MG63 (cell line): ENCODE results near the gene MAGI3. TPM values are rescaled to one million over a fixed set of nuclear protein-coding genes. Genes with fewer than 3 reads are reported as not detected.
"Not testable (repeated sequence)": the region's sequence is repeated elsewhere in the genome, so short reads cannot be mapped to it uniquely, and the experiment has no call there.

Experiments
- DNase-seq: peaks from one replicate; pipeline ENCODE4 v3.0.0-alpha.2; 2020
- H3K27me3 ChIP-seq: fragments of 250-450 bp; sonication (Bioruptor Pico); 2 replicates; pipeline ENCODE4 v1.5.1; 2020; ENCODE audit warnings: mild to moderate bottlenecking, moderate library complexity
- H3K36me3 ChIP-seq: fragments of 250-450 bp; sonication (Bioruptor Pico); 2 replicates; pipeline ENCODE4 v1.5.1; 2020; ENCODE audit warnings: mild to moderate bottlenecking, moderate library complexity
- H3K4me3 ChIP-seq: fragments of 250-450 bp; sonication (Bioruptor Pico); 2 replicates; pipeline ENCODE4 v1.5.1; 2020; ENCODE audit warnings: mild to moderate bottlenecking, moderate library complexity
- H3K9me3 ChIP-seq: fragments of 250-450 bp; sonication (Bioruptor Pico); 2 replicates; pipeline ENCODE4 v1.5.1; 2020; ENCODE audit warnings: mild to moderate bottlenecking, moderate library complexity
- total RNA-seq: library from RNA; depleted of rRNA; stranded (reverse); fragments of >200 nt; shearing (Covaris generic); gene quantifications from 2 replicates; pipeline ENCODE4 v1.2.3, GENCODE V29; 2014; ENCODE audit warnings: low replicate concordance

The MAGI3 gene
- total RNA-seq, 1 experiment from 2014 or later = 8.3 TPM

DNA sequence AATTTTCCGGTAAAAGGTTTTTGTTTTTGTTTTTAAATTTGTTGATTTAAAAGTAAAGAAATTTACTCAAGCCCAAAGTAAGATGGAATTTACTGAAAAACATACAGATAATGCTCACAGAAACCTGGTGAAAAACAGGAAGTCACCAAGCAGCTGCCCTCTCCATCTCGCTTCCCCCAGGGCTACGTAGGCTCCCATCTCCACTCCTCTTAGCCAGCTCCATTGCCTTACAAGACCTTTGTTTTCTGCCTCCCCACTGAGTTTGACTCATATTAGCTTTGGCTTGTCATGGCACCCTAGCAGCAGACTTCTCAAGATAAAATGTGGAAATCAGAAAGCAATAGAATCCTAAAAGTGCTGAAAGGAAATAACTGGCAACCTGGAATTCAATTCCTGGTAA, 311.1 kb downstream of the MAGI3 start:
- H3K4me3 ChIP-seq = no peak overlapping the region
- peaks cover 44% of the 10 kb centered on the region for H3K36me3 ChIP-seq
- H3K27me3 ChIP-seq = no peaks in the 10 kb centered on the region
- DNase-seq = no peak
- H3K9me3 ChIP-seq = no peaks in the 10 kb centered on the region

DNA sequence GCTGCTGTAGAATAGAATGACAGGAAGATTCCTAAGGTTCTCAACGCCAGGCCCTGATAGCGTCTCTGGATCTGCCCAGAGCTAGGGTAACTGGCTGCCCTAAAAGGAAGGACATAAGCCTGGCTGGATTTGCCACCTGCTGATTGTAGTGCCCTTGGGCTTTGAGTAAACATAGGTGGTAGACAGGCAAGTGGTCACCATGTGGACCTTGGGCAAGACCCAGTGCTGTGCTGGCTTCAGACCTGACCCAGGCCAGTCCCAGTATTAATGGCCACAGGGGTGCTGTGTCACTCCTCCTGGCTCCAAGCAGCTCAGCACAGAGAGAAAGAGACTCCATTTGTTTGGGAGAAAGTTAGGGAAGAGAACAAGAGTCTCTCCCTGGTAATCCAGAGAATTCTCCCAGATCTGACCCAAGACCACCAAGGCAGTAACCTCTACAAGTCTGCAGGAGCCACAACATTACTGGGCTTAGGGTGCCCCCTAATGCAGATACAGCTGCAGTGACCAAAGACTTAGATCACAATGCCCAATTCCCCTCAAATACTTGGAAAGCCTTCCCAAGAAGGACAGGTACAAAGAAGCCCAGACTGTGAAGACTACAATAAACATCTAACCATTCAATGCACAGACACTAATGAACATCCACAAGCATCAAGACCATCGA, 324.4 kb downstream of the MAGI3 start:
- DNase-seq = no peak
- no peaks in the 10 kb centered on the region for H3K27me3 ChIP-seq
- peaks cover 68% of the 10 kb centered on the region for H3K36me3 ChIP-seq
- H3K9me3 ChIP-seq = peaks cover 6% of the 10 kb centered on the region
- H3K4me3 ChIP-seq = no peak overlapping the region

DNA sequence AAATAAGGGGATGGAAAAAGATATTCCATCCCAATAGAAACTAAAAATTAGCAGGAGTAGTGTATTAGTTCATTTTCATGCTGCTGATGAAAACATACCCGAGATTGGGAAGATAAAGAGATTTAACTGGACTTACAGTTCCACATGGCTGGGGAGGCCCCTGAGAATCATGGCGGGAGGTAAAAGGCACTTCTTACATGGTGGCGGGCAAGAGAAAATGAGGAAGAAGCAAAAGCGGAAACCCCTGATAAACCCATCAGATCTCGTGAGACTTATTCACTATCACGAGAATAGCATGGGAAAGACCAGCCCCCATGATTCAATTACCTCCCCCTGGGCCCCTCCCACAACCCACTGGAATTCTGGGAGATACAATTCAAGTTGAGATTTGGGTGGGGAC, 327.2 kb downstream of the MAGI3 start:
- peaks cover 79% of the 10 kb centered on the region for H3K36me3 ChIP-seq
- H3K4me3 ChIP-seq, DNase-seq, H3K27me3 ChIP-seq: not testable (repeated sequence)
- H3K9me3 ChIP-seq = peaks cover 23% of the 10 kb centered on the region

GRCh38 chr1:113718621-113719020, 328.3 kb downstream of the MAGI3 start:
- Histone ChIP-seq H3K9me3 (peaks cover 23% of the 10 kb centered on the region), H3K36me3 (peaks cover 78% of the 10 kb centered on the region)
- not testable (repeated sequence) for H3K4me3 ChIP-seq, H3K27me3 ChIP-seq, DNase-seq

GRCh38 chr1:113721010-113721409, 330.7 kb downstream of the MAGI3 start:
- peaks cover 23% of the 10 kb centered on the region for H3K9me3 ChIP-seq
- no peak overlapping the region for H3K4me3 ChIP-seq
- no peaks in the 10 kb centered on the region for H3K27me3 ChIP-seq
- DNase-seq = no peak
- H3K36me3 ChIP-seq = peaks cover 79% of the 10 kb centered on the region

DNA sequence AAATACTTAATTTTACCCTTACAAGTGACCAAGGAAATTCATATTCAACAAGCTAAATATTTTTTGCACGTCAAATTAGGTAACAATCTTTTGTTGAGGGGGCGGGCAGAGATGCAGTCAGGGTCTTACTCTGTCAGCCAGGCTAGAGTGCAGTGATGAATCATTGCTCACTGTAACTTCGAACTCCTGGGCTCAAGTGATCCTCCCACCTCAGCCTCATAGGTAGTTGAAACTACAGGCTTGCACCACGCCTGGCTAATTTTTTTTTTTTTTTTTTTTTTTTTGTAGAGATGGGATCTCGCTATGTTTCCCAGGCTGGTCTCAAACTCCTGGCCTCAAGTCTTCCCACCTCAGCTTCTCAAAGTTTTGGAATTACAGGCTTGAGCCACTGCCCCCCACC, 342.5 kb downstream of the MAGI3 start:
- no peaks in the 10 kb centered on the region for H3K9me3 ChIP-seq
- H3K36me3 ChIP-seq = peaks cover 33% of the 10 kb centered on the region
- no peak overlapping the region for H3K4me3 ChIP-seq
- H3K27me3 ChIP-seq = no peaks in the 10 kb centered on the region
- no peak for DNase-seq

GRCh38 chr1:113734357-113735055, 344.2 kb downstream of the MAGI3 start:
- Histone ChIP-seq H3K9me3 (no peaks in the 10 kb centered on the region), H3K36me3 (peaks cover 47% of the 10 kb centered on the region), H3K4me3 (no peak overlapping the region), H3K27me3 (no peaks in the 10 kb centered on the region)
- no peak for DNase-seq
